A549 treated with dexamethasone at 1 μM for 4 hours (cell line): ENCODE measurements around the gene OGN. TPM values are rescaled to one million over a fixed set of nuclear protein-coding genes. Genes with fewer than 3 reads are reported as not detected.

Experiments
- total RNA-seq: library from RNA; stranded (reverse); fragments of 200-300 nt; extraction: Qiagen RNA extraction; gene quantifications from 5 replicates; pipeline ENCODE4 v1.2.3, GENCODE V29; 2022

The OGN gene, protein sequence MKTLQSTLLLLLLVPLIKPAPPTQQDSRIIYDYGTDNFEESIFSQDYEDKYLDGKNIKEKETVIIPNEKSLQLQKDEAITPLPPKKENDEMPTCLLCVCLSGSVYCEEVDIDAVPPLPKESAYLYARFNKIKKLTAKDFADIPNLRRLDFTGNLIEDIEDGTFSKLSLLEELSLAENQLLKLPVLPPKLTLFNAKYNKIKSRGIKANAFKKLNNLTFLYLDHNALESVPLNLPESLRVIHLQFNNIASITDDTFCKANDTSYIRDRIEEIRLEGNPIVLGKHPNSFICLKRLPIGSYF
- total RNA-seq, result not detected in 5 replicates

DNA sequence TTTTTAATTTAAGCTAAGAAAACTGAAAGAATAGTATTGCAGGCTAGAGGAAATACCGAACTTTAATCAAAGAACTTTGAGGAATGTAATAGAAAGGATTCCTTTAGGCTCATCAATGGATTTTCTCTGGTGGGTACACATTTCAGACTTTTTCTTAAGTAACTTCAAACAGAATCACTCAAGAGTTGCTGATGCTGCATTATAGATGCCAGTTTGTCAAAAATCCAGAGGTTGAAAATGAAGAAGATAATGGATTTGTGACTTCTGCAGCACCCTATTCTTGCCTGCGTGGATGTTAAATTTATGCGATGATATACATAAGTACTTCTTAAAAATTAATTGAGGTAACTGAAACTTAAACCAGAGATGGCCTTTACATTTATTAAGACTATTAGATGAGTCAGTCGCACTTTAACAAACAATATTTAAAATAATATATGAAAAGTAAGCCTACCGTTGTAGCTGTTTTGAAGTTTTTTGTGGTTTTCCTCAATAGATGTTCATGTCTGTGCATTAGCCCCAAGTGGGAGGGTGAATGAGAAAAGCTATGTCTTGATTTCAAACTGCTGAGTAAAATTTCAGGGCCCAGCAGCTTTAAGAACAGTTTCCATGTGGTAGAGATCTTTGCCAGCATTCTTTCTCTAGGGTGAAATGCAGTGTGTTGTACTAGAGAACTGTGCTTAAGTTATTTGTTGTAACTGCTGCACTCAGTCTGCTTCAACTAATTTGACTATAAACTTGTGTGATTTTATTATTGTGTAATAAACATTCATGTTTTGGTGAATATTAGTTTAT, at the start of gene OGN:
Gene OGN (minus strand): TSS at position 537 of the 795 bp plus-strand sequence. CDS start 1,171 bp downstream, outside the sequence.

GRCh38 chr9:92424340-92424739, 20.0 kb upstream of the OGN start, which contains the start of gene OMD:
Gene OMD, minus strand, starts transcription at chr9:92424471. Its CDS starts 6,913 bp downstream, at chr9:92417558.

Other genes with a start within 250 kb of the OGN start
- 105 to 124 TPM (median 108 TPM) in 5 replicates for gene IARS1, start 110.9 kb downstream of the OGN start, total RNA-seq
- 28.2 to 38.1 TPM (median 31.6 TPM) in 5 replicates for gene NOL8, start 79.2 kb downstream of the OGN start, total RNA-seq
- 5.0 to 9.1 TPM (median 8.6 TPM) in 5 replicates for gene CENPP, start 78.6 kb downstream of the OGN start, total RNA-seq
- not detected in 5 replicates for gene OMD, start 19.9 kb upstream of the OGN start, total RNA-seq
- not detected in 5 replicates for gene ASPN, start 77.9 kb upstream of the OGN start, total RNA-seq
- 0.08 to 0.11 TPM (median 0.11 TPM) in 5 replicates for gene ECM2, start 131.4 kb upstream of the OGN start, total RNA-seq